Activated CD8-positive, alpha-beta memory T cell treated with anti-CD3 and anti-CD28 coated beads, Interleukin-2, amount 50 U/mL, for 48 hours (primary cell): ENCODE results near the gene MTA1.

ENCODE experiments used
- DNase-seq: peaks from one replicate; pipeline ENCODE4 v3.0.0-alpha.2; 2020

The MTA1 gene

DNA sequence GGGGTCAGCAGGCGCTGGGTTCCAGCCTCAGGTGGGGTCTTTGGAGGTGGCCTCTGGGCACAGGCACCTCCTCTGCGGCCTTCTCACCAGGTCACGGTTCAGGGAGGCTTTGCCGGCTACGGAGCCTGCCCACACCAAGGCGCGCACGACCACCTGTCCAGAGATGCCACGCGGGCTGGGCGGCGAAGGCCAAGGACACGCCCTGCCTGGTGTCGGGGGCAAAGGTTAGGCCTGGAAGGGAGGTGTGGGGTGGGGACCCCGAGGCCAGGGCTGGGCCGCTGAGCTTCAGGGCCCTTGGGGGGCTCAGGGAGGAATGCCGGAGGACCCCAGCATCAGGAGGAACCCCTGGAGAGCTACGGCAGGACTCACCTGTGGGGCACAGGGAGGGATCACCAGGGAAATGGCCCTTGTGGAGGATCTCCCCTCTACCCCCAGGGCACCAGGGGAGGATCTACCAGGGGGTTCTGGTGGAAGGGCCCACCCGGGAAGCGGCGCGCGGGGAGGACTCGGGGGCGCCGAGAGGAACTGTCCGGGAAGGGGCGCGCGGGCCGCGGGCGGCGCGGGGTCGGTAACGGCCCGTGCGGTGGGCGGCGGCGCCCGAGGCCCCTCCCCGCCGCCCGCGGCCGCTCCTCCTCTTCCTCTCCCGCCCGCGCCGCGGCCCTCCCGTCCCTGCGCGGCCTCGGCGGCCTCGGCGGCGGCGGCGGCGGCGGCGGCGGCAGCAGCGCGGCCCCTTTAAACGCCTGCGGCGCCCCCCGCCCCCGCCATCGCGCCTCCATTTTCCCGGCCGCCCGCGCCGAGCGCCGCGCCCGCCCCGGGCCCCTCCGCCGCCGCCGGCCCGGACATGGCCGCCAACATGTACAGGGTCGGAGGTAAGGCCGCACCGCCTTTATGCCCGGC, at the start of gene MTA1:
MTA1 (plus strand) TSS at position 633 of the 897 bp plus-strand sequence; CDS start at position 842, 209 bp downstream.
- DNase-seq = no peak

GRCh38 chr14:105374389-105374788, 45.2 kb upstream of the MTA1 start:
- no peak for DNase-seq

GRCh38 chr14:105375635-105376057, 44.0 kb upstream of the MTA1 start:
- peak; percentile 77 for DNase-seq

DNA sequence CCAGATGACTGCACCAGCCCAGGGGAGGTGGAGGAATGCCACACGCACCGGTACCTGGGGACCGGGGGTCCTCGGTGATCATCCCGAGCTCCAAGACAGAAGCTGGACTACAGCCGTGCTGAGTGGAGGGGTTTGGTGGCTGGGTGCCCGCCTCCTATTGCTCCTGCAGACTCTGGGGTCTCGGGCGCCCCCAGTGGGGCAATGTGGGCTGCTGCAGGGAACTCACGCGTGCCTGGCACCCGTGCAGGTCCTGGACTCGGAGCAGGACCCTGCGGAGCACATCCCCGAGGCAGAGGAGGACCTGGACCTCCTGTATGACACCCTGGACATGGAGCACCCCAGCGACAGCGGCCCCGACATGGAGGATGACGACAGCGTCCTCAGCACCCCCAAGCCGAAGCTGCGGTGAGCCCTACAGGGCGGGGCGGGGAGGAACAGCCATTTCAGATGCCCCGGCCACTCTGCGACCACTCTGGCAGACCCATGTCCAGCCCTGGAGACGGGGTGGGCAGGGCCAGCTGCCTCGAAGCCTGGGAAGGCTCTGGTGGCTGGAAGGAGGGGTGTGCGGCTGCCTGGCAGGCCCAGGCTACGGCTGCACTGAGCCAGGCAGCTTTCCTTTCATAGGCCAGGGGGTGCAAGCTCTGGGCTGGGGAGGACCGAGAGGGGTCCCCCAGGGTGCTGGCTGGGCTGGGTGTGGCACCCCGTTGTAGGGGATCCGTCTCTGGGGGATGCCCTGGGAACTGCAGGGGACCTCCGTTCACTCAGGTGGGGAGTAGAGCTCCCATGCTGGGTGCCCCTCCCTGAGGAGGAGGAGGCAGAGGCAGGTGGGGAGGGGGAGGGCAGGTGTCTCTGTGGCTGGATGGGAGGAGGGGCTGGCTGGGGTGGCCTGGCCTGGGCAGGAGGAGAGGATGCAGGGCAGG, 42.8 kb upstream of the MTA1 start:
- DNase-seq = no peak

GRCh38 chr14:105377555-105378182, 42.0 kb upstream of the MTA1 start:
- no peak for DNase-seq

GRCh38 chr14:105378199-105378598, 41.4 kb upstream of the MTA1 start:
- no peak for DNase-seq

GRCh38 chr14:105378873-105379685, 40.5 kb upstream of the MTA1 start:
- no peak for DNase-seq

- DNase-seq = no peak
Observed at GRCh38 chr14:105379946-105380345, 39.7 kb upstream of the MTA1 start.

- DNase-seq = no peak
Observed at GRCh38 chr14:105380756-105381155, 38.9 kb upstream of the MTA1 start.

DNA sequence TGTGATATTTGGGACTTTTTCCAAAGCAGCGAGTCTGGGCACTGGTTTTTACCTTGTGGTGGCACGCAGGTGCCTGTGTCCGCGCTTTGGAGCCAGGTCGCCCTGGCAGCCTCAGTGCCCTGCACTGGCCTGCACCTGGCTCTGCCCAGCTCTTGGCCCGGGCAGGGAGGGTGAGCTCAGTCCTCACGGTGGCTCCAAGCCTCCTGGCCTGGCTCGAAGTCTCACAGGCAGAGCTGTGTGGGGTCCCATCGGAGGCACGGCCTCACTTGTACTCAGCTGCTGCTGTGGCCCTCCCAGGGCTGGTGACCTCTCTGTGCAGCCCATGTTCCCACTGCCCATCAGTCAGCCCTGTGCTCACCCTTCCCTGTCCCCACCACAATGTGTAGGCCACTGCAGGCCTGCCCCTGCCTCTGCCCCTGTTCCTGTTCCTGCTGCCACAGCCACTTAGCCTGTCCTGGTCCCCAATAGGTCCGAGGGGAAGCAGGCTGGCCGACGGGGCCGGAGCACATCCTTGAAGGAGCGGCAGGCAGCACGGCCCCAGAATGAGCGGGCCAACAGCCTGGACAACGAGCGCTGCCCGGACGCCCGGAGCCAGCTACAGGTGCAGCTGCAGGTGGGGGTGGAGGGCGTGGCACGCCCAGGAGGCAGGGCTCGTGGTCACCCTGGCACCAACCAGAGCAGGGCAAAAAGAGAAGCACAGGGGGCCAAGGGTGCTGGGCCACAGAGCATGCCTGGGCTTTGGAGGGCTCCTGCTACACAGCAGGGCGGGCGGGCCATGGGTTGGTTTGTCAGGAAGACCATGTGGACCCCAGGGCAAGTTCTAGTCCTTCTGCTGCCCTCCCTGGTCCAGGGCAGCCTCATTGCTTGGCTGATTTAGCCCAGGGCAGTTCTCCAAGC, 37.9 kb upstream of the MTA1 start:
- no peak for DNase-seq

DNA sequence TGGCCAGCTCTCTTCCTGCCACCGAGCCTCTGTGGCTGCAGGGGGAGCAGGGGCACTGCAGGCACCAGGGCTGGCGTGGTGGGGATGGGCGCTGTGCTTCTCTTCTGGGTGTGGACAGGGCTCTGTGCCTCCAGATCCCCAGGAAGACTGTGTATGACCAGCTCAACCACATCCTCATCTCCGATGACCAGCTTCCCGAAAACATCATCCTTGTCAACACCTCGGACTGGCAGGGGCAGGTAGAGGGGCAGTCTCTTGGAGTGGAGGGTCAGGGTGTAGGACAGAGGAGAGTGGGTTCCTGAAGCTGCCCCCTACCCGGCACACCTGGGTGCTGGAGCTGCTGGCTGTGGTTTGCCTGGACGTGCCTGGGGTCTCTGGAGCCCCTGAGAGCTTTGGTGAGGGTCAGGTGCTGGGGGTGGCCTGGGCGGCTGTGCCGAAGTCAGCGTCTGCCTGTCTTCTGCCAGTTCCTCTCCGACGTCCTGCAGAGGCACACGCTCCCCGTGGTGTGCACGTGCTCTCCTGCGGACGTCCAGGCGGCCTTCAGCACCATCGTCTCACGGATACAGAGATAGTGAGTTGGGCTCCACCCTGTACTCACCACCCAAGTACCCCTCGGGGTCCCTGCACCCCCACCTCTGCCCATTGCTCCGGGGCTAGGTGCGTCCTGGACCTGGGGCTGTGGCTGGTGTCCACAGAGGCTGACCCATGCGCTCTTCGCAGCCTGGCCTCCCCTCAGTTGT, 37.1 kb upstream of the MTA1 start:
- DNase-seq = no peak

DNA sequence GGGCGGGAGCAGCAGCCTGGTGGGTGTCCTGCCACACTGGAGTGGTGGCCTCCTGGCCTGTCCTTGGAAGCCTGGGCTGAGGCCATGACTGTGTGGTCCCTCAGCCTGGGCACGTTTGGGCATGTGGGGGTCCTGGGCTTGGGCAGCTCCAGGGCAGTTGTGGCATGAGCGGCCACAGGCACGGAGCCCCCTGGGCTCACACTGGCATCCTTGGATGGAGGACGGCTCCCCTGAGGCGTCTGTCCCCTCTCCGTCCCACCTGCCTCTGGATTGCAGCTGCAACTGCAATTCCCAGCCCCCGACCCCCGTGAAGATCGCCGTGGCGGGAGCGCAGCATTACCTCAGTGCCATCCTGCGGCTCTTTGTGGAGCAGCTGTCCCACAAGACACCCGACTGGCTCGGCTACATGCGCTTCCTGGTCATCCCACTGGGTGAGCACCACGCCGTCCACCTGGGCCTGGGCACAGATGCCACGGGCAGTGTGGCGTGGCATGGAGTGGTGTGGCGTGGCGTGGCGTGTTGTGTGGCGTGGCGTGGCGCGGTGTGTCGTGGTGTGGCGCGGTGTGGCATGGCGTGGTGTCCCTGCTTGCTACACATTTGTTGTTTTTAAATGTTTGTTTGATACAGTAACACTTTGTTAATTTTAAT, 36.4 kb upstream of the MTA1 start:
- no peak for DNase-seq

GRCh38 chr14:105384041-105384557, 35.5 kb upstream of the MTA1 start:
- no peak for DNase-seq

DNA sequence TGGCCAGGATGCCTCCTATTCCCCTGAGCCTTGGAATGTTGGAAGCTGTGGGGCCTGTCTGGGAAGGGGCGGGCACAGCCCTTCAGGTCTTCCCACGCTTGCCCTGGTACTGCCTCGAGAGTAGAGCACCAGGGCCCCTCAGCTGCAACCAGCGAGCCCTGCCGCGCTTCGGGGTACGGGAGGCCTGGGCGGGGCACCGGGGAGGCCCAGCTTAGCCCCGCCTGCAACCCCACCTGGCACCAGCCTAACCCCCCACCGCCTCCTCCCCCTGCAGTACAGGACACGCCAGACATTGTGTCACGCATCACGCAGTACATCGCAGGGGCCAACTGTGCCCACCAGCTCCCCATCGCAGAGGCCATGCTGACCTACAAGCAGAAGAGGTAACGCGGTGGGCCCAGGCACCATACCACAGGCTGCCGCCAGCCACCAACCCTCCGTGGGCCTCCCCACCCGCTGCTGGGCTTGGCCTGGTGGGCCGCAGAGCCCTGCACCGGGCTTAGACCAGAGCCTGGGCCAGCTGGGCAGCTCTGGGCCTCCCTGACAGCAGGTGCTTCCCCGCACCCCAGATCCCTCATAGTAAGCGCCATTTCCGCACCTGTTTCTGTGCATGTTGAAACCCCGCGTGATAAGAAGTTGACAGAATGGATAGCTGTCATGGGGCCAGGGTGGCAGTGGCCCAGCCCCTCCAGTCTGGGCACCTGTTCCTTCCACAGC, 34.9 kb upstream of the MTA1 start:
- DNase-seq = no peak

GRCh38 chr14:105385322-105385637, 34.3 kb upstream of the MTA1 start:
- no peak for DNase-seq

DNA sequence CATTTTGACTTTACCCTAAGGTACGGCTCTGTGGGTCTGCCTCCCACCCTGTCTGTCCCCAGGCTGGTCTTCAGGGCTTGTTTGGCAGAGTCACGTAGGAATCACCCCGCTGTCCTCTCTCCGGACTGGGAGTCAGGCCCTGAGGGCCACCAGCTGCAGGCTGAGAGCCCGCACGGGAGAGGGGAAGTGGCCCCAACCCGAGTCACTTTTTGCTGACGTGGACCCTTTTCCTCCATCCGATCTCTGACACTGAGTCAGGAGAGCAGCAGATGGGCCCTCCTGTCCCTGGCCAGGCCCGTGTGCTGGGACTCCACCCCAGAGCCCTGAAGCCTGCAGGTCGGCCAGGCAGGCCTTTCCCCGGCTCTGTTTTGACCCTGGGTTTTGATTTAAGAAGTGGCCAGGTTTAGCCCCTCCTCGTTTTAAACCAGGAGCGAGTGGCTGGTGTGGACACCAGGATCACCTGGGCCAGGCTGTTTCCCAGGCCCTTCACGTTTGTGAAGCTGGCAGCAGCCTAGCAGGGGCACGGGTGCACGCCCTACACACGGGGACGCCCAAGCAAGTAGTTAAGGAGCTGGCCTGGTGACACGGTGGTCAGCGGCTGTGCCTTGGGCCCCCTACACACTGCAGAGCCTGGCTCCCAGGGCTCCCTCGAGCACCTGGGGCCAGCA, 33.8 kb upstream of the MTA1 start:
- no peak for DNase-seq

- DNase-seq = no peak
Observed at GRCh38 chr14:105386581-105387529, 32.8 kb upstream of the MTA1 start.
